Lower leg skin (tissue), 3 donors: Measurements from ENCODE around the gene SH2D7.

Experiments
- CTCF ChIP-seq, 3 donors: fragments of 450-650 bp; IDR thresholded peaks; one replicate each; pipeline ENCODE4 v1.5.1; 2016; ENCODE audit warnings: antibody characterized with exemption in 3 of 3, mild to moderate bottlenecking in 3 of 3, moderate library complexity in 2 of 3
- POLR2A ChIP-seq, 2 donors: fragments of 450-650 bp; IDR thresholded peaks; one replicate each; pipeline ENCODE4 v1.6.1; 2016 to 2017; ENCODE audit warnings: antibody characterized with exemption in 2 of 2, mild to moderate bottlenecking in 1 of 2, moderate library complexity in 1 of 2

GRCh38 chr15:78149068-78149804, 56.9 kb downstream of the SH2D7 start, which contains the start of gene IDH3A:
- TF ChIP-seq POLR2A (IDR thresholded peaks at IDR 0.05) (no peak), CTCF (IDR thresholded peaks at IDR 0.05) (no peak)
